Activated CD8-positive, alpha-beta T cell treated with anti-CD3 and anti-CD28 coated beads for 36 hours (primary cell): ENCODE results near the gene CLSTN3. TPM values are rescaled to one million over a fixed set of nuclear protein-coding genes. Genes with fewer than 3 reads are reported as not detected.

Source experiments
- ATAC-seq: fragments of 200-7000 bp; cut with Tn5 transposase; one replicate; pipeline ENCODE4 v1.10.0; 2021; ENCODE audit warnings: mild to moderate bottlenecking, moderate library complexity
- CTCF ChIA-PET: fragments of 350-600 bp; sonication (Branson Sonifier 250); formaldehyde crosslinking; loops from one replicate; lab custom pipeline; 2021; ENCODE audit warnings: antibody characterized with exemption; lab: Charles Lee
- POLR2A ChIA-PET: fragments of 350-600 bp; sonication (Branson Sonifier 250); formaldehyde crosslinking; loops from one replicate; lab custom pipeline; 2021; ENCODE audit warnings: antibody characterized with exemption; lab: Charles Lee
- DNase-seq: peaks from one replicate; pipeline ENCODE4 v3.0.0-alpha.2; 2020
- H3K27ac Mint-ChIP-seq: one replicate; pipeline ENCODE4 v1.8.0; 2021; ENCODE audit warnings: mild to moderate bottlenecking, mixed read lengths
- H3K27me3 Mint-ChIP-seq: one replicate; pipeline ENCODE4 v1.8.0; 2021; ENCODE audit warnings: mixed read lengths
- H3K36me3 Mint-ChIP-seq: one replicate; pipeline ENCODE4 v1.8.0; 2021; ENCODE audit warnings: low read depth, mixed read lengths
- H3K4me1 Mint-ChIP-seq: one replicate; pipeline ENCODE4 v1.8.0; 2021; ENCODE audit warnings: low read depth, mixed read lengths
- H3K4me3 Mint-ChIP-seq: one replicate; pipeline ENCODE4 v1.8.0; 2021; ENCODE audit warnings: mild to moderate bottlenecking, moderate library complexity, mixed read lengths
- H3K9me3 Mint-ChIP-seq: one replicate; pipeline ENCODE4 v1.8.0; 2021; ENCODE audit warnings: mixed read lengths
- intact Hi-C: fragments of 100-400 bp; cut with micrococcal nuclease; formaldehyde crosslinking; loops from one replicate; pipeline ENCODE4 v1.10.0; 2022
- total RNA-seq, 2 experiments: library from RNA; stranded (reverse); gene quantifications; one replicate each; pipeline ENCODE4 v1.2.3, GENCODE V29; 2021
- TF ChIP-seq, protein P1 (sequence below): fragments of 200-600 bp; IDR thresholded peaks from one replicate; pipeline ENCODE4 v1.8.0; 2022; ENCODE audit warnings: antibody characterized with exemption, mild to moderate bottlenecking

The CLSTN3 gene
- total RNA-seq, 2 experiments from 2014 or later, result 29.0 to 30.8 TPM

DNA sequence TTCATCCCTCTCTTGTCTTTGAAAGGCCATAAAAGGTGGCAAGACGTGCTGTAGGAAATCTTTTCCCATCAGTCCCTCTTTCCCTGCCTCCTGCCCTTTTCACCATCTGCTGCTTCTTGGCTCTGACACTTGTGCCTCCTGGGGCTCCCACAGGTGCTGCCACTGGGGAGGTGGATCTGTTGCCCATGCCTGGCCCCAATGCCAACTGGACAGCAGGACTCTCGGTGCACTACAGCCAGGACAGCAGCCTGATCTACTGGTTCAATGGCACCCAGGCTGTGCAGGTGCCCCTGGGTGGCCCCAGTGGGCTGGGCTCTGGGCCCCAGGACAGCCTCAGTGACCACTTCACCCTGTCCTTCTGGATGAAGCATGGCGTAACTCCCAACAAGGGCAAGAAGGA lies 6.5 kb downstream of the CLSTN3 start:
- no peaks in the 10 kb centered on the region for H3K27me3 Mint-ChIP-seq
- H3K27ac Mint-ChIP-seq, result no peak overlapping the region
- CTCF ChIA-PET, result interaction anchor here (1.3 kb wide), 1 partner anchor 8 kb away, joined by 3 read pairs; no protein-coding TSS in a partner anchor
- H3K36me3 Mint-ChIP-seq, result peaks cover 16% of the 10 kb centered on the region
- intact Hi-C loops, result no loop called here
- no peak overlapping the region for H3K4me3 Mint-ChIP-seq
- H3K9me3 Mint-ChIP-seq, result no peaks in the 10 kb centered on the region
- DNase-seq (no peak), ATAC-seq (no peak)
- TF ChIP-seq, protein P1, sequence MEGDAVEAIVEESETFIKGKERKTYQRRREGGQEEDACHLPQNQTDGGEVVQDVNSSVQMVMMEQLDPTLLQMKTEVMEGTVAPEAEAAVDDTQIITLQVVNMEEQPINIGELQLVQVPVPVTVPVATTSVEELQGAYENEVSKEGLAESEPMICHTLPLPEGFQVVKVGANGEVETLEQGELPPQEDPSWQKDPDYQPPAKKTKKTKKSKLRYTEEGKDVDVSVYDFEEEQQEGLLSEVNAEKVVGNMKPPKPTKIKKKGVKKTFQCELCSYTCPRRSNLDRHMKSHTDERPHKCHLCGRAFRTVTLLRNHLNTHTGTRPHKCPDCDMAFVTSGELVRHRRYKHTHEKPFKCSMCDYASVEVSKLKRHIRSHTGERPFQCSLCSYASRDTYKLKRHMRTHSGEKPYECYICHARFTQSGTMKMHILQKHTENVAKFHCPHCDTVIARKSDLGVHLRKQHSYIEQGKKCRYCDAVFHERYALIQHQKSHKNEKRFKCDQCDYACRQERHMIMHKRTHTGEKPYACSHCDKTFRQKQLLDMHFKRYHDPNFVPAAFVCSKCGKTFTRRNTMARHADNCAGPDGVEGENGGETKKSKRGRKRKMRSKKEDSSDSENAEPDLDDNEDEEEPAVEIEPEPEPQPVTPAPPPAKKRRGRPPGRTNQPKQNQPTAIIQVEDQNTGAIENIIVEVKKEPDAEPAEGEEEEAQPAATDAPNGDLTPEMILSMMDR, result no peak
- POLR2A ChIA-PET, result no interaction called here
- H3K4me1 Mint-ChIP-seq, result peaks cover 12% of the 10 kb centered on the region

DNA sequence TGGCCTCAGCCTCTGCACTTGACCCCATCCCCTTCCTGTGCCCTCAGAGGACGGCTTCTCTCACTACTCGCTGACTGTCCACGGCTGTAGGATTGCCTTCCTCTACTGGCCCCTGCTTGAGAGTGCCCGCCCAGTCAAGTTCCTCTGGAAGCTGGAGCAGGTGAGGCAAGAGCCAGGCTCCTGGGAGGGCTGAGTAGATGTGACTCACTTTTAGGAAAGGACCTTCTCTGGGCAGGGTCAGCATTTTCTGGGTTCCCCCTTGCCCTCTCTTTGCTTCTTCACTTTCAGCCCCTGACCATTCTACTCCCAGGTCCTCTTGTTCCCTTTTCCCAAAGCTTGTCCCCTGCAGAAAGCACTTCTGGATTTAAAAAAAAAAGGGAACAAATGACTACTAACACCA lies 7.7 kb downstream of the CLSTN3 start:
- Mint-ChIP-seq H3K27me3 (no peaks in the 10 kb centered on the region), H3K9me3 (no peaks in the 10 kb centered on the region), H3K27ac (peak overlapping the region; percentile 40), H3K36me3 (peaks cover 16% of the 10 kb centered on the region), H3K4me1 (no peaks in the 10 kb centered on the region), H3K4me3 (no peak overlapping the region)
- ChIA-PET POLR2A (no interaction called here), CTCF (interaction anchor here (1.2 kb wide), 1 partner anchor 16 kb away, joined by 3 read pairs; no protein-coding TSS in a partner anchor)
- DNase-seq (no peak), ATAC-seq (no peak)
- intact Hi-C loops, result no loop called here
- TF ChIP-seq, protein P1, result no peak

DNA sequence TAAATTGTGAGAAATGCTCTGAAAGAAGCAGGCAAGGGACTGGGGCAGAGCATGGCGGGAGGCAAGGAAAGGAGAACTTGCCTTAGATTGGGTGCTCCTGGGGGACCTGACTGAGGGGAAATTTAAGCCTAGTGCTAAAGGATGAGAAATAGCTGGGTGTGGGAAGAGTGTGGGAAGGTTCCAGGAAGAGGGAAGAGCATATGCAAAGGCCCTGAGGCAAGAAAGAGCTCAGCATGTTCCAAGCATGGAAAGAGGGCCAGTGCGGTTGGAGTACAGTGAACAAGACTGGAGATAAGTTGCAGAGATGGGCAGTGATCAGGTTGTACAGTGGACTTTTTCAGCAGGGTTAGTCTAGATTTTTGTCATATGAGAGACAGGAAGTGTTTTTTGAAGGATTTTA lies 9.0 kb downstream of the CLSTN3 start:
- TF ChIP-seq, protein P1, result no peak
- H3K36me3 Mint-ChIP-seq, result peaks cover 19% of the 10 kb centered on the region
- DNase-seq (no peak), ATAC-seq (no peak)
- ChIA-PET CTCF (interaction anchor here (0.9 to 1.0 kb wide), 2 partner anchors 26 to 46 kb away, joined by 3 read pairs; partner anchors contain the start of gene C1R), POLR2A (interaction anchor here (1.0 kb wide), 1 partner anchor 10 kb away, joined by 3 read pairs; no protein-coding TSS in a partner anchor)
- H3K27me3 Mint-ChIP-seq, result no peaks in the 10 kb centered on the region
- H3K4me3 Mint-ChIP-seq, result no peak overlapping the region
- H3K27ac Mint-ChIP-seq, result no peak overlapping the region
- H3K9me3 Mint-ChIP-seq, result no peaks in the 10 kb centered on the region
- intact Hi-C loops, result no loop called here
- no peaks in the 10 kb centered on the region for H3K4me1 Mint-ChIP-seq

DNA sequence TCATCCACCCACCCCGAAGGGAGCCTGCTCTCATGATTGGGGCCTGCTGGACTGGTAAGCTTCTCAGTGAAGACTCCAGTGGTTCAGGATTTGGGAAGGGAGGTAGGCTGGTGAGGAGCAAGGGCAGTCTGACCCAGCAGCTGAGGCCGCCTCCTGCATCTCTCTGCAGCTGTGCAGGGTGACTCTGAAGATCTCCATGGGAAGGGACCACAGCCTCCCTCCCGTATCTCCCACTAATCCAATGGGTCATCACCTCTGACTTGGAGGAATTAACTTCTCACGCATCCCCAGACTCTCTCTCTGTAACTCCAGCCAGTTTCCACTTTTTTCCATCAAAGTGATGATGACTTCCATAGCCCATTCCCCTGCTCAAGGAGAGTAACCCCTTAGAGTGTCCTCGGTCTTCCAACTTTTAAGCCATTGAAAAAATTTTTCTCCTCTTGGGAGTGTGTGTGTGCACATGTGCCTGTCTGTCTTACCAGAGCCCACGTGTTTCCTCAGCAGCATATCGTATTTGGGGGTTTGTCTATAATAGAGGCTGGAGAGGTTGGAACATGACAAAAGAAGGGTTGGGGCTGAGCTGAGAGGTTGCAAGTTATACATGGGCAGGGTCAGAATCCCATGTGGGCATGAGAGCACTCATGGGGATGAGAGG lies 11.3 kb downstream of the CLSTN3 start:
- intact Hi-C loops, result loop anchor here (5.0 kb wide), 1 partner anchor 46 kb away; the partner anchor contains the start of gene PEX5
- ATAC-seq (no peak), DNase-seq (no peak)
- Mint-ChIP-seq H3K27me3 (no peaks in the 10 kb centered on the region), H3K27ac (no peak overlapping the region), H3K4me3 (no peak overlapping the region), H3K4me1 (no peaks in the 10 kb centered on the region), H3K36me3 (peaks cover 19% of the 10 kb centered on the region), H3K9me3 (no peaks in the 10 kb centered on the region)
- CTCF ChIA-PET, result interaction anchor here (0.9 to 2.8 kb wide), 14 partner anchors 9 to 136 kb away, joined by 3 to 10 read pairs (median 4); no protein-coding TSS in a partner anchor
- TF ChIP-seq, protein P1, result no peak
- POLR2A ChIA-PET, result interaction anchor here (0.6 to 1.1 kb wide), 2 partner anchors 12 to 834 kb away, joined by 3 to 4 read pairs; no protein-coding TSS in a partner anchor
